ENCODE data around the gene CD99L2. TPM values are rescaled to one million over a fixed set of nuclear protein-coding genes. Genes with fewer than 3 reads are reported as not detected.

Gene CD99L2
- total RNA-seq, 1 experiment from 2014 or later = 7.3 TPM

DNA sequence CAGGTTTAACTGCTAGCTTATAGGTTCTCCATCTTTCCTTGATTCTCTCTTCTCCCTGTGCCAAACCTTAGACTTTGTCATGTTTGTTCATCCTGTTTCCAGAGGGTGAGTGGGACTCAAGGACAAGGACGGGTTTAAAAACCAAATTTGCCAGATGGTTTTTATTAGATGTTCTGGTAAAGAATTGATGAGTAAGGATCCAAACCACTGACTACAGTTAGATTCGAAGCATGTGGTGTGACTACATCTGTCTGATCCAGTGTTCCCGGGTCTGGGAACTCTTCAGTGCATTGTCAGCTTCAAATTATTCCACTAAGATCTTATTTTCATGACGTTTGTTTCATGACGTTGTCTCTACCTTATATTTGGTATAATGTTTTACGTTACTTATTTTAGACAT is 167.7 kb downstream of the CD99L2 start:
- Histone ChIP-seq H3T11ph (ENCODE audit: low read length) (no peak overlapping the region), H3K4me1 (ENCODE audit: insufficient read depth, low read length) (peaks cover 1% of the 10 kb centered on the region; the same call in 1 of the 2 replicates), H3K9me3 (ENCODE audit: control insufficient read depth, low read depth, low read length) (no peaks in the 10 kb centered on the region), H3K27ac (ENCODE audit: insufficient read length, low read depth, low read length) (no peak overlapping the region), H3K56ac (ENCODE audit: insufficient read length, low read depth, low read length) (no peak overlapping the region), H4K20me1 (ENCODE audit: control insufficient read depth, insufficient read depth, insufficient read length) (no peaks in the 10 kb centered on the region), H2BK5ac (ENCODE audit: insufficient read length, low read length) (no peak overlapping the region), H2BK15ac (ENCODE audit: low read depth, low read length) (no peak overlapping the region), H3K4ac (ENCODE audit: low read depth, low read length) (no peak overlapping the region), H4K91ac (ENCODE audit: insufficient read length, low read depth, low read length) (no peak overlapping the region), H2BK120ac (ENCODE audit: low read depth, low read length, poor library complexity, severe bottlenecking) (no peak overlapping the region), H3K27me3 (ENCODE audit: insufficient read depth, low read length) (no peaks in the 10 kb centered on the region), H3K79me2 (ENCODE audit: insufficient read depth, low read length) (0 out of 2 replicates have a peak, but pooled peaks cover under 1% of the 10 kb centered on the region), H3K9ac (ENCODE audit: extremely low read depth, insufficient read length, low read length) (no peak overlapping the region), H3K18ac (ENCODE audit: insufficient read length, low read depth, low read length) (no peak overlapping the region), H3K4me2 (ENCODE audit: insufficient read depth, insufficient read length, low read length) (no peak overlapping the region), H2BK12ac (ENCODE audit: insufficient read length, low read depth, low read length) (no peak overlapping the region), H4K5ac (ENCODE audit: insufficient read length, low read depth, low read length) (no peak overlapping the region), H3K14ac (ENCODE audit: insufficient read depth, low read length) (no peak overlapping the region), H3K79me1 (ENCODE audit: insufficient read depth, low read depth, low read length, poor library complexity, severe bottlenecking) (no peaks in the 10 kb centered on the region), H2AFZ (ENCODE audit: low read length) (no peak overlapping the region), H3K23me2 (ENCODE audit: insufficient read length, low read depth, low read length, poor library complexity, severe bottlenecking) (no peaks in the 10 kb centered on the region), H3K23ac (ENCODE audit: insufficient read length, low read depth, low read length) (no peak overlapping the region), H2AK5ac (ENCODE audit: insufficient read length, low read length) (no peak overlapping the region), H2BK20ac (ENCODE audit: low read depth, low read length, poor library complexity, severe bottlenecking) (no peak overlapping the region), H4K8ac (replicated peaks; ENCODE audit: insufficient read length, low read depth, low read length) (no peak overlapping the region)
- WGBS (ENCODE audit: extremely low coverage, insufficient read length, low lambda C conversion rate) = no CpG with 5 or more reads among the region's 6 CpGs
- Mint-ChIP-seq H3K4me3 (no peak overlapping the region), H3K27ac (no peak overlapping the region), H3K36me3 (ENCODE audit: insufficient read depth in 1 of 3, low read depth in 3 of 3) (peaks cover 5 to 51% (median 22%) of the 10 kb centered on the region in 3 experiments; a peak in 6 of 7 replicates), H3K27me3 (ENCODE audit: low read depth) (no peaks in the 10 kb centered on the region), H3K9me3 (peaks cover 50 to 64% of the 10 kb centered on the region in 2 experiments), H3K4me1 (peaks cover 2% of the 10 kb centered on the region in 2 experiments; a peak in 3 of 4 replicates)
- no peak for DNase-seq
- TF ChIP-seq, protein P1, sequence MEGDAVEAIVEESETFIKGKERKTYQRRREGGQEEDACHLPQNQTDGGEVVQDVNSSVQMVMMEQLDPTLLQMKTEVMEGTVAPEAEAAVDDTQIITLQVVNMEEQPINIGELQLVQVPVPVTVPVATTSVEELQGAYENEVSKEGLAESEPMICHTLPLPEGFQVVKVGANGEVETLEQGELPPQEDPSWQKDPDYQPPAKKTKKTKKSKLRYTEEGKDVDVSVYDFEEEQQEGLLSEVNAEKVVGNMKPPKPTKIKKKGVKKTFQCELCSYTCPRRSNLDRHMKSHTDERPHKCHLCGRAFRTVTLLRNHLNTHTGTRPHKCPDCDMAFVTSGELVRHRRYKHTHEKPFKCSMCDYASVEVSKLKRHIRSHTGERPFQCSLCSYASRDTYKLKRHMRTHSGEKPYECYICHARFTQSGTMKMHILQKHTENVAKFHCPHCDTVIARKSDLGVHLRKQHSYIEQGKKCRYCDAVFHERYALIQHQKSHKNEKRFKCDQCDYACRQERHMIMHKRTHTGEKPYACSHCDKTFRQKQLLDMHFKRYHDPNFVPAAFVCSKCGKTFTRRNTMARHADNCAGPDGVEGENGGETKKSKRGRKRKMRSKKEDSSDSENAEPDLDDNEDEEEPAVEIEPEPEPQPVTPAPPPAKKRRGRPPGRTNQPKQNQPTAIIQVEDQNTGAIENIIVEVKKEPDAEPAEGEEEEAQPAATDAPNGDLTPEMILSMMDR (conservative IDR thresholded peaks at IDR 0.05) = no peak
